Nucleus accumbens (tissue), 56 donors: Measurements from ENCODE around the gene GNB3.

Source experiments
- DNase-seq, 56 donors: peaks; one replicate each; lab custom pipeline; 2025; lab: John Stamatoyannopoulos, UW

GNB3 gene

DNA sequence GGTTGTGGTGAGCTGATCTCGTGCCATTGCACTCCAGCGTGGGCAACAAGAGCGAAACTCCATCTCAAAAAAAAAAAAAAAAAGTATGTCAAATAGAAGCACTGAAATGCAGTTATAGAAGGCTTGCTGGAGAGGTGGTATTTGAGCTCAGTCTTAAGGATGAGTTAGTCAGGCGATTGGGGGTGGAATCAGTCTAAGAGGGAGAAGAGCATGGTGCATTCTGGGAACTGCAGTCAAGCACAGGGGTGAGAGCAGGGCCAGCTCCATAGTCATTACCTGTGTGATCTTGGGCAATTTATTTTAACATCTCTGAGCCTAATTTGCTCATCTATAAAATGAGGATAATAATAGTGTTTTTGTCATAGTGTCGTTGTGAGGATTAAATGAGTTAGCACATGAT, 5.9 kb upstream of the GNB3 start:
- peak in 16 of 56 donors; percentile 5 to 61 (median 30) for DNase-seq

DNA sequence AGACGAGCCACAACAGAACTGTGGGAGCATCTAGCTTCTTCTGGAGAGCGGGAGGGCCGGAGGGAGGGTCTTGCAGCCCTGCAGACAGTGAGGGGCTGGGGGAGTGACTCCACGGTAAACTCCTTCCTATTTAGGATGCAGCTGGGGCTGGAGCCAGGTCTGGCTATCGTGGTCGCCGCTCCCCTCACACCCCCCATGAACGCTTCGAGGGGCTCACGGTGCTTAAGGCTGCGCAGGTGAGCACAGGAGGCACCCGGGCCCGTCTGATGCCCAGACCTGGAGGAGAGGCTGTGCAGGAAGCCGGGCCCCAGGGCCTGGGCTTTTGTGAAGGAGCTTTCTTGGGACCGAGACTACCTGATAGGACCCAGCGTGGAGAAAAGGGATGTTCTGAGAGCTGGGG, 3.9 kb upstream of the GNB3 start:
- no peak for DNase-seq

DNA sequence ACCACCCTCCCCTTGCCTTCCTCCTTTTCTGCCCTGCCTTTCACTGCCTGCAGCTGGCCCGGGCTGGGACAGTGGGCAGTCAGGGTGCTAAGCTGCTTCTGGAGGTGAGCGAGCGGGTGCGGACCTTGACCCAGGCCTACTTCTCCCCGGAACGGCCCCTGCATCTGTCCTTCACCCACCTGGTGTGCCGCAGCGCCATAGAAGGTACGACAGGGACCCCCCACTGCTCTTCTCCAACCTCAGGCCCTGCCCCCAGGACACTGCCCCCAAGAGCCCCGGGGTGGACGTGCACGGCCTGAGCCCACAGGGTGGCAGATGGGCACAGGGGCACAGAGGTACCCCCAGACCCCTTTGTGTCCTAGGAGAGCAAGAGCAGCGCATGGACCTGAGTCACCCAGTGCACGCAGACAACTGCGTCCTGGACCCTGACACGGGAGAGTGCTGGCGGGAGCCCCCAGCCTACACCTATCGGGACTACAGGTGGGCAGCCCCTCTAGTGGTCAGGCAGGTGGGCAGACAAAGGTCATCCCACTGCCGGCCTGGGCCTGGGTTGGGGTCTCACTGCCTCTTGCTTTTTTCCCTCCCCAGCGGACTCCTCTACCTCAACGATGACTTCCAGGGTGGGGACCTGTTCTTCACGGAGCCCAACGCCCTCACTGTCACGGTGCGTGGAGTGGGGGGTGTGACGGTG, 3.2 kb upstream of the GNB3 start:
- no peak for DNase-seq

- no peak for DNase-seq
These were observed 1.9 kb upstream of the GNB3 start for GRCh38 chr12:6838854-6839253.

DNA sequence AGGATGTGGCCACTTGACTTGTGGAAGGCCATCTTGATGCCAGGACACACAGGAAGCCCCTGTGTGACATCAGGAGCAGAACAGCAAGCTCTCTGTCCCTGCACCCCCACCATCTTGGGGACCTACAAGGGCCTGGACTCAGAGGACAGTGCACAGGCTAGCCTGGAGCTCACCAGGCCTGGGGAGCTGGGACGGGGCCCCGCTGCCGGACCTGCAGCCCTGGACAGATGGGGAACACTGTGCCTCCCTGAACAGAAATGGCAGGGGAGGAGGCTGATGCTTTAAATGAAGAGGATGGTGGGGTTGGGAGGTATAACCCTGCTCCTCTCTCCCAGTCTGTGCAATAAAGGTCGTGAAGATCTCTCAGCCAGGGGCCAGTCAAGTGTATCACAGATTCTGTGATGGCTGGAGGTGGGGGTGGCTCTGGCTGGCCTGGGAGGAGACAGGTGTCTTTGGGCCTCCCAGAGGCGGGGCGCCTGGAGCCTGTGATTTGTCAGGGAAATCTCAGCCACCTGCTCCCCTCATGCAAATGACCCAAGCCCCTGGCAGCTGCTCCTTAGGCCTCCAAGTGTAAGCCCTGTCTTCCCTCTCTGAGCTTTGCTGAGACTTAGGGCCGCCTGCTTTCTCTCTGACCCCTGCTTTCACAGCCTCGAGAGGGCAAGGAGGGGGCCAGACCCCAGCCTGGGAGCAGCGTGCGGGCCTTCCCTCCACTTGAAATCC, 1.1 kb upstream of the GNB3 start:
- no peak for DNase-seq

GRCh38 chr12:6840330-6840729, 395 bp upstream of the GNB3 start:
- no peak for DNase-seq

GRCh38 chr12:6842075-6842474, 1.4 kb downstream of the GNB3 start:
- no peak for DNase-seq

GRCh38 chr12:6843118-6843902, 2.6 kb downstream of the GNB3 start:
- DNase-seq = no peak

DNA sequence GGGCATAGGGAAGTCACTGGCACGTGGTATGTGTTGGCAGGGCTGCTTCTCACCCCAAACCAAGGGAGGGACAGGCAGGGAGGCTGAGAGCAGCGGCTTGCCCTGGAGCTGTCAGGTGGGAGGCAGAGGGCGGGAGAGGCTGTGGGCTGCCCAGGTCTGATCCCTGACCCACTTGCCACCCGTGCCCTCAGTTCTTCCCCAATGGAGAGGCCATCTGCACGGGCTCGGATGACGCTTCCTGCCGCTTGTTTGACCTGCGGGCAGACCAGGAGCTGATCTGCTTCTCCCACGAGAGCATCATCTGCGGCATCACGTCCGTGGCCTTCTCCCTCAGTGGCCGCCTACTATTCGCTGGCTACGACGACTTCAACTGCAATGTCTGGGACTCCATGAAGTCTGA, 4.7 kb downstream of the GNB3 start:
- DNase-seq = no peak

GRCh38 chr12:6846316-6846869, 5.7 kb downstream of the GNB3 start:
- DNase-seq = no peak

- no peak for DNase-seq
These were observed 7.0 kb downstream of the GNB3 start for GRCh38 chr12:6847676-6848075.

DNA sequence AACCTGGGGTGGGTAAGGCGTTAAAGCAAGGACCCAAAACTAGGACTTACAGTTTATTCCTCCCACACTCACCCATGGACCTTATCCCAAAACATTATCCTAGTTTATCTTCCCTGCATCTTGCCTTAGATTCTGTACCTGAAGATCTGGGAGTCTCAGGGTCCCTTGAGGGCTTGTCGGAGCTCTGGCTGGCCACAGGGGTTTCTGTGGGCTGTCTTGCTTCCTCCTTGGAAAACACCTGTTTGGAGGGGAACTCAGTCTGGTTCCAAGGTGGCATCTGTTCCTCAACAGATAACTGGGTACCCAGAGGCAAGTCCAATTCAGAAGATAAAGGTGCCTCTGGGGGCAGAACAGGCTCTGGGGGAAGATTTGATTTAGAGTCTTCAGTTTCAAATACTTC, 8.7 kb downstream of the GNB3 start:
- DNase-seq = no peak

DNA sequence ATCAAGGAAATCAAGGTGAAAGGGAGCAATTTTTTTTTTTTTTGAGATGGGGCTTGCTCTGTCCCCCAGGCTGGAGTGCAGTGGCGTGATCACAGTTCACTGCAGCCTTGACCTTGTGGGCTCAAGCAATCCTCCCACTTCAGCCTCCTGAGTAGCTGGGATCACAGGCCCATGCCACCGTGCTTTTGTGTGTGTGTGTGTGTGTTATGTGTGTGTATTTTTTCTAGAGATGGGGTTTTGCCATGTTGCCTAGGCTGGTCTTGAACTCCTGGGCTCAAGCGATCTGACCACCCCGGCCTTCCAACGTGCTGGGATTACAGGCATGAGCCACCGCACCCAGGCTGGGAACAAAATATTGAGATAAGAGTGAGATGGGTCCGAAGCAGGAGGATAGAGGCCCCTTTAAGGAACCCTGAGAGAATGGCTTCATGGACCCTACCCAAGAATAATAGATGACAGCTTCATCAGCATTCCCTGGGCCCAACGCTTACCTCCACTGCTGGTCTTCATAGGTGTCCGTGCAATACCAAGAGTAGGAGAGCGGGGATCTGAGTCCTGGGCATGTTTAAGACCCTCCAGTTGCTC, 9.3 kb downstream of the GNB3 start:
- no peak for DNase-seq

- DNase-seq = no peak
These were observed 10.0 kb downstream of the GNB3 start for GRCh38 chr12:6850796-6851152.

DNA sequence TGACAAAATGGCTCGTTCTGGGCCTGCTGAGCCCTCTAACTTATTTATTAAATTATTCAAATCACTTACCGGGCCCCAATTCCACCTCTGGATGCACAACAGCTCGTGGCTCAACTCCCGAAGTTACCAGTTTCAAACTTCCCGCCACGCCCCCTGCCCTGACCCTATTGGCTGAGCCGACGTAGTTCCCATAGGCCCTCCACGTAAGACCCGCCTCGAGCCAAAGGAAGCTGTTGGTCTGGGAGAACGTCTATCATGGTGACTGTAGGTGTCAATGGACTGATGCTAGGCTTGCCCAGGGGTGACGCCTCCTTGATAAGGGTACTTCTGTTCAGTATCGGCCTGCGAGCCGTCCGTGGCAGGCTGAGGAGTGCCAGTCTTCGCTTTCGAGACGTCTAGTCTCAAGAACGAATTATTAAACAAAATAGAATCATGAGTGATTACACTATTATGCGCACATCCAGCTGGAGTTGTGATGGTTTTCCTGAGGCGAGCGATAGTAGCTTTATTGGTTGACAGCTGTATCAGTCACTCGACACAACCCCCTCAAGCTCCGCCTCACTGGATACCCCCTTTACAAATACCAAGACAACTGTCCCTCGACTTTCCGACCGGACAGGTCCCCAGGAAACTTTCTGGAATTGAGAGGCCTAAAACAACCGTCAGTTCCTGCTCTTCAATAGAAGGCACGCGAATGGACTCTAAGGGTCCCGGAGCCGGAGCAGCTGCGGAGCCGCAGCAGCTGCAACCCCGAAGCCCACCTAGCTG, 10.6 kb downstream of the GNB3 start, which contains the start of gene CDCA3:
TSS of gene CDCA3 (minus strand) at position 134 of the 768 bp plus-strand sequence. CDS start 334 bp downstream, outside the sequence.
- peak; percentile 65 to 98 (median 89) for DNase-seq

DNA sequence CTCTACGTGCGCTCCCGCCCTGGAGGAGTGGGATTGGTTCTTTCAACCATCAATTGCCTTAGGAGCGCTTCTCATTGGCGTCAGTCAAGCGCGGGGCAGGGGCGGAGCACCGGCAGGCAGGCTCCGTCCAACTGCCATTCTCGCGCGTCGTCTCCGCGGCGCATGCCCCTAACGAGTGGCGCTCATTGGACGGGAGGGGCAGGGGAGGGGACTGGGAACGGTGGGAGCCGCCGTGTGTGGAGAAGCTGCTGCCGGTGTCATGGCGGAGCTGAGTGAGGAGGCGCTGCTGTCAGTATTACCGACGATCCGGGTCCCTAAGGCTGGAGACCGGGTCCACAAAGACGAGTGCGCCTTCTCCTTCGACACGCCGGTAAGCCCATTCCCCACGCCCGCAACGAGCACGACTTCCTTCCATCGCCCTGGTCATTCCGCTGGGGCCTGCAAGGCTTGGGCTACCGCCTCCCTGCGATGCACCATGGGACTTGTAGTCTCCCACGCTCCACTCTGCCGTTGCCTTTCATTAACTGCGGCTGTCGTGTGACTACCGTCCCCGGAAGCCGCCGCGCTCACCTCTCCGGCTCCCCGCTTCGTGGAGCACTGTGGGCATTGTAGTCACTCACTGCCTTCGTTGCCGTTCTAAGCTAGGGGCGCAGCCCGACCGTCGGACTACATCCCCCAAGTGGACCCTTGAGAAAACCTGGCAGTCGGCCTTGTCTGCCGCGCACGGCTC, 11.4 kb downstream of the GNB3 start, which contains the start of gene USP5:
TSS of gene USP5 (plus strand) at position 230 of the 730 bp plus-strand sequence. CDS start at position 260, 30 bp downstream.
- DNase-seq = peak; percentile 98 to 100 (median 100)

DNA sequence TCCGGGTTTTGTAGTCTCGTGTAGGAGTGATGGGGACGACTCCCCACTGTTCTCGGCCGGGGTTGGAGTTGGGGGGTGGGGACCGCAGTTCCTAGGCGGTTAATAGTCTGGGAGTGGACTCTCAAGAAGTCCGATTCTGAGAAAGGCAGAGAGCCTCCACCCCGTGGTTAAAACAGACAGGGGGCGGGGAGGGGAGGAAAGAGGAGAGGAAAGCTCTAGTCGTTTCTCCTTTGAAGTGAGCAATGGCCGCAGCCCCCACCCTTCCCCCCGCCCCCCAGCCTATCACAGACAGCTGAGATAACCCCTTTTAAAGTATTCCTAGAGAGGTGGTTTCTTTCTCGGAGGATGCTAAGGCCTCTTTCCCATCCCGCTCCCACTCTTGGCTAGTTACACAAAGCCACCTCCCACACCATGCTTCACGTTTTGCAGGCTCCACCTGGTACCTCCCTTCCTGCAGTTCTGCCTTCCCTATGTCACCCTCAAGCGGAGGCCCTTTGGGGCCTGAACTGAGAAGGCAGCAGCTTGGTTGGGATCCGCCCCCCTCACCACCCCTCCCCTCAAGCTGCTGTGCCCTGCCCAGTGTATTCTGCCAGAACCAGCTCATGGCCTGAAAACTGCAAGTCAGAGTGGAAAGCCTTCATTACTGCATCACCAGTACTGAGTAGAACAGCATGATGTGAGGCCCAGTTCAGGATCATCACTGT, 12.1 kb downstream of the GNB3 start:
- peak in 45 of 56 donors; percentile 16 to 73 (median 52) for DNase-seq

DNA sequence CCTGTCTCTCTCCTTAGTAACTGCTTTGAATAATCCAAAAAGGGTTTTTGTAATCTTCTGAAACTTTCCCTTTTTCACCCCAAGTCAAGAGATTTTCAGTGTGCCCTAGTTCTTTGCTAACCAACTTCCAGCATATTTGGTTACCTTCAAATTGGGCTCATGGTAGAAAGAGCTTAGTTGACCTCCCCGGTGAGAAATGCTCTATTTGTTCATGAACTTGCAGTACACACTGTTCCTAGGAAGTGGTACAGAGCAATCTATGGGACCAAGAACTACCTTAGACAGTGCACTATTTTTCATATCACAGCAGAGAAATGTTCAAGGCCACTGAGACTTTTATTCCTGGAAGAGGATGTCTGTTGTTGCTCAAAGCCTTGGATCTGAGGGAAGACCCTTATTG, 12.9 kb downstream of the GNB3 start:
- no peak for DNase-seq
